Measurements from ENCODE around the gene PLAAT5. TPM values are rescaled to one million over a fixed set of nuclear protein-coding genes. Genes with fewer than 3 reads are reported as not detected.

PLAAT5 gene
- polyA plus RNA-seq, 2 of the 4 experiments (the other 2 are of a cell fraction) = 0.04 to 0.12 TPM

DNA sequence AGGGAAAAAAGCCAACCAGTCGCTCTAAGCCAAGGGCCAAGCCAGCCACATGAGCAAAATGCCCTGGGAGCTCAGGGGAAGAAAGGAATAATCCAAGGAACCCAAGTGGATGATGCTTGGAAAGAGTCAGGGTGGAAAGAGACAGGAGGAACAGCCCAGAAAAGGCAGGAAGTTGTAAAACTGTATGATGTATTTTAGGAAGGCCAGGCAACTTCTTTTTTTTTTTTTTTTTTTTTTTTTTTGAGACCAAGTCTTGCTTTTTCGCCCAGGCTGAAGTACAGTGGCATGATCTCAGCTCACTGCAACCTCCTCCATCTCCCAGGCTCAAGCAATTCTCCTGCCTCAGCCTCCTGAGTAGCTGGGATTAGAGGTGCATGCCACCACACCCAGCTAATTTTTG, 16.5 kb upstream of the PLAAT5 start:
- ChIA-PET POLR2A (no interaction called here), CTCF (interaction anchor here (0.6 to 5.0 kb wide), 5 partner anchors 8 to 369 kb away, joined by 3 to 29 read pairs (median 4); no protein-coding TSS in a partner anchor)
- ATAC-seq (no peak), DNase-seq (ENCODE audit: low read depth in 1 of 2, low spot score in 1 of 2) (no peak), FAIRE-seq (no peak)
- H3K4me1 ChIP-seq = peaks cover 14% of the 10 kb centered on the region
- H3K9me3 ChIP-seq = no peaks in the 10 kb centered on the region
- TF ChIP-seq, protein P1, sequence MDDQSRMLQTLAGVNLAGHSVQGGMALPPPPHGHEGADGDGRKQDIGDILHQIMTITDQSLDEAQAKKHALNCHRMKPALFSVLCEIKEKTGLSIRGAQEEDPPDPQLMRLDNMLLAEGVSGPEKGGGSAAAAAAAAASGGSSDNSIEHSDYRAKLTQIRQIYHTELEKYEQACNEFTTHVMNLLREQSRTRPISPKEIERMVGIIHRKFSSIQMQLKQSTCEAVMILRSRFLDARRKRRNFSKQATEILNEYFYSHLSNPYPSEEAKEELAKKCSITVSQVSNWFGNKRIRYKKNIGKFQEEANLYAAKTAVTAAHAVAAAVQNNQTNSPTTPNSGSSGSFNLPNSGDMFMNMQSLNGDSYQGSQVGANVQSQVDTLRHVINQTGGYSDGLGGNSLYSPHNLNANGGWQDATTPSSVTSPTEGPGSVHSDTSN (IDR thresholded peaks at IDR 0.05) = no peak
- no peak for TF ChIP-seq ZNF302 (CRISPR knock-in tag; IDR thresholded peaks at IDR 0.05)
- TF ChIP-seq RARB (CRISPR knock-in tag; IDR thresholded peaks at IDR 0.05) = no peak
- TF ChIP-seq EHMT2 (IDR thresholded peaks at IDR 0.05; ENCODE audit: low read depth) = no peak
- no peak for TF ChIP-seq CEBPB (IDR thresholded peaks at IDR 0.05)
- no peak for TF ChIP-seq HOXB13 (CRISPR knock-in tag; IDR thresholded peaks at IDR 0.05; ENCODE audit: low read depth)
- no peak for TF ChIP-seq HEYL (CRISPR knock-in tag; IDR thresholded peaks at IDR 0.05)
- TF ChIP-seq RNF2 (IDR thresholded peaks at IDR 0.05; ENCODE audit: borderline replicate concordance, low read depth) = no peak
- TF ChIP-seq, protein P2, sequence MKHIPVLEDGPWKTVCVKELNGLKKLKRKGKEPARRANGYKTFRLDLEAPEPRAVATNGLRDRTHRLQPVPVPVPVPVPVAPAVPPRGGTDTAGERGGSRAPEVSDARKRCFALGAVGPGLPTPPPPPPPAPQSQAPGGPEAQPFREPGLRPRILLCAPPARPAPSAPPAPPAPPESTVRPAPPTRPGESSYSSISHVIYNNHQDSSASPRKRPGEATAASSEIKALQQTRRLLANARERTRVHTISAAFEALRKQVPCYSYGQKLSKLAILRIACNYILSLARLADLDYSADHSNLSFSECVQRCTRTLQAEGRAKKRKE (CRISPR knock-in tag; IDR thresholded peaks at IDR 0.05; ENCODE audit: low read depth) = no peak
- no peak for TF ChIP-seq HOXA7 (CRISPR knock-in tag; IDR thresholded peaks at IDR 0.05)
- TF ChIP-seq, protein P3, sequence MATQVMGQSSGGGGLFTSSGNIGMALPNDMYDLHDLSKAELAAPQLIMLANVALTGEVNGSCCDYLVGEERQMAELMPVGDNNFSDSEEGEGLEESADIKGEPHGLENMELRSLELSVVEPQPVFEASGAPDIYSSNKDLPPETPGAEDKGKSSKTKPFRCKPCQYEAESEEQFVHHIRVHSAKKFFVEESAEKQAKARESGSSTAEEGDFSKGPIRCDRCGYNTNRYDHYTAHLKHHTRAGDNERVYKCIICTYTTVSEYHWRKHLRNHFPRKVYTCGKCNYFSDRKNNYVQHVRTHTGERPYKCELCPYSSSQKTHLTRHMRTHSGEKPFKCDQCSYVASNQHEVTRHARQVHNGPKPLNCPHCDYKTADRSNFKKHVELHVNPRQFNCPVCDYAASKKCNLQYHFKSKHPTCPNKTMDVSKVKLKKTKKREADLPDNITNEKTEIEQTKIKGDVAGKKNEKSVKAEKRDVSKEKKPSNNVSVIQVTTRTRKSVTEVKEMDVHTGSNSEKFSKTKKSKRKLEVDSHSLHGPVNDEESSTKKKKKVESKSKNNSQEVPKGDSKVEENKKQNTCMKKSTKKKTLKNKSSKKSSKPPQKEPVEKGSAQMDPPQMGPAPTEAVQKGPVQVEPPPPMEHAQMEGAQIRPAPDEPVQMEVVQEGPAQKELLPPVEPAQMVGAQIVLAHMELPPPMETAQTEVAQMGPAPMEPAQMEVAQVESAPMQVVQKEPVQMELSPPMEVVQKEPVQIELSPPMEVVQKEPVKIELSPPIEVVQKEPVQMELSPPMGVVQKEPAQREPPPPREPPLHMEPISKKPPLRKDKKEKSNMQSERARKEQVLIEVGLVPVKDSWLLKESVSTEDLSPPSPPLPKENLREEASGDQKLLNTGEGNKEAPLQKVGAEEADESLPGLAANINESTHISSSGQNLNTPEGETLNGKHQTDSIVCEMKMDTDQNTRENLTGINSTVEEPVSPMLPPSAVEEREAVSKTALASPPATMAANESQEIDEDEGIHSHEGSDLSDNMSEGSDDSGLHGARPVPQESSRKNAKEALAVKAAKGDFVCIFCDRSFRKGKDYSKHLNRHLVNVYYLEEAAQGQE (IDR thresholded peaks at IDR 0.05) = no peak
- no peak for TF ChIP-seq ESRRA (IDR thresholded peaks at IDR 0.05; ENCODE audit: borderline replicate concordance, low read length)
- no peak for TF ChIP-seq RFX5 (IDR thresholded peaks at IDR 0.05)
- no peak for TF ChIP-seq PHF8 (IDR thresholded peaks at IDR 0.05; ENCODE audit: borderline replicate concordance, low read depth)
- TF ChIP-seq TP53 (CRISPR knock-in tag; IDR thresholded peaks at IDR 0.05) = no peak
- TF ChIP-seq MAFK (IDR thresholded peaks at IDR 0.05; ENCODE audit: partially characterized antibody) = no peak
- H3K4me2 ChIP-seq = no peak overlapping the region
- no peak overlapping the region for H3K4me3 ChIP-seq
- H3K27ac ChIP-seq = no peak overlapping the region
- WGBS (ENCODE audit: missing lambda C conversion rate) = 90% methylated on average over 2 of the region's 2 CpGs

DNA sequence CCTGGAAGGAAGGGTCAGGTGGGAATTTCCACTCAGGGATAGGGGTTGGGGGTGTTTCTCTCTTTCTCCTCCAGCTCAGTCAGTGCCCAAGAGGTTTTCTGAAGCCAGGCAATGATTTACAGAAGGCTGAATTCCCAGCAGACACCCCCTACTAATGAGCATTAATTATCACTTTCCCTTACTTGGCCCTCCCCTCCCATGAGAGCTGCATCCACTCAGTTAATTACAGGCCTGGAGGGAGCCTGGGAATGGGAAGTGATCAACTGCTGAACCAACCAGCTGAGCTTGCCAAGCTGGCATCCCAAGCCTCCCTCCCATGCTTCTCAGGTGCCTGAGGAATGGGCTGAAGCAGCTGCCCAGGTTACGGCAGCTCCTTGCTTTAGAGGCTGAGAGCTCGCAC, 15.9 kb upstream of the PLAAT5 start:
- Histone ChIP-seq H3K4me2 (no peak overlapping the region), H3K4me1 (peaks cover 14% of the 10 kb centered on the region), H3K9me3 (no peaks in the 10 kb centered on the region), H3K27ac (no peak overlapping the region), H3K4me3 (no peak overlapping the region)
- ChIA-PET POLR2A (no interaction called here), CTCF (interaction anchor here (0.6 to 5.0 kb wide), 4 partner anchors 9 to 368 kb away, joined by 3 to 29 read pairs (median 4); no protein-coding TSS in a partner anchor)
- ATAC-seq = no peak
- no peak for DNase-seq (ENCODE audit: low read depth in 1 of 2, low spot score in 1 of 2)
- WGBS (ENCODE audit: missing lambda C conversion rate) = 100% methylated on average over 1 of the region's 2 CpGs
- no peak for FAIRE-seq
- no peak for TF ChIP-seq MAFK (IDR thresholded peaks at IDR 0.05; ENCODE audit: partially characterized antibody)
- no peak for TF ChIP-seq ZFP36 (IDR thresholded peaks at IDR 0.05; ENCODE audit: borderline replicate concordance, partially characterized antibody)
- no peak for TF ChIP-seq HDAC2 (IDR thresholded peaks at IDR 0.05)
- no peak for TF ChIP-seq HEYL (CRISPR knock-in tag; IDR thresholded peaks at IDR 0.05)
- TF ChIP-seq NR3C1 (IDR thresholded peaks at IDR 0.05) = no peak
- TF ChIP-seq, protein P4, sequence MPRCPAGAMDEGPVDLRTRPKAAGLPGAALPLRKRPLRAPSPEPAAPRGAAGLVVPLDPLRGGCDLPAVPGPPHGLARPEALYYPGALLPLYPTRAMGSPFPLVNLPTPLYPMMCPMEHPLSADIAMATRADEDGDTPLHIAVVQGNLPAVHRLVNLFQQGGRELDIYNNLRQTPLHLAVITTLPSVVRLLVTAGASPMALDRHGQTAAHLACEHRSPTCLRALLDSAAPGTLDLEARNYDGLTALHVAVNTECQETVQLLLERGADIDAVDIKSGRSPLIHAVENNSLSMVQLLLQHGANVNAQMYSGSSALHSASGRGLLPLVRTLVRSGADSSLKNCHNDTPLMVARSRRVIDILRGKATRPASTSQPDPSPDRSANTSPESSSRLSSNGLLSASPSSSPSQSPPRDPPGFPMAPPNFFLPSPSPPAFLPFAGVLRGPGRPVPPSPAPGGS (IDR thresholded peaks at IDR 0.05) = no peak
- TF ChIP-seq EHMT2 (IDR thresholded peaks at IDR 0.05; ENCODE audit: low read depth) = no peak
- TF ChIP-seq, protein P2 (CRISPR knock-in tag; IDR thresholded peaks at IDR 0.05; ENCODE audit: low read depth) = no peak
- TF ChIP-seq POLR2A (IDR thresholded peaks at IDR 0.05; ENCODE audit: low read length) = no peak
- no peak for TF ChIP-seq JUNB (IDR thresholded peaks at IDR 0.05)
- TF ChIP-seq TP53 (CRISPR knock-in tag; IDR thresholded peaks at IDR 0.05) = no peak
- TF ChIP-seq, protein P3 (IDR thresholded peaks at IDR 0.05) = no peak
- no peak for TF ChIP-seq EP300 (IDR thresholded peaks at IDR 0.05)
- no peak for TF ChIP-seq HOXB5 (CRISPR knock-in tag; IDR thresholded peaks at IDR 0.05)
- TF ChIP-seq GATA3 (IDR thresholded peaks at IDR 0.05; ENCODE audit: borderline replicate concordance) = no peak
- TF ChIP-seq ZC3H11A (IDR thresholded peaks at IDR 0.05) = no peak

Measured in A549 (cell line).